Suprapubic skin (tissue), 3 donors: ENCODE measurements around the gene ELMO1.

Source experiments
- EP300 ChIP-seq: sonication (generic); formaldehyde crosslinking; IDR thresholded peaks from one replicate; pipeline ENCODE4 v1.6.1; 2017; ENCODE audit warnings: antibody characterized with exemption
- TF ChIP-seq, protein P1 (sequence below), 2 donors: fragments of 200-600 bp in 1 of 2; fragments of 450-650 bp in 1 of 2; sonication (generic) in 1 of 2; IDR thresholded peaks; one replicate each; pipeline ENCODE4 v1.5.1; 2016 to 2019; ENCODE audit warnings: antibody characterized with exemption in 2 of 2, mild to moderate bottlenecking in 1 of 2, moderate library complexity in 1 of 2

DNA sequence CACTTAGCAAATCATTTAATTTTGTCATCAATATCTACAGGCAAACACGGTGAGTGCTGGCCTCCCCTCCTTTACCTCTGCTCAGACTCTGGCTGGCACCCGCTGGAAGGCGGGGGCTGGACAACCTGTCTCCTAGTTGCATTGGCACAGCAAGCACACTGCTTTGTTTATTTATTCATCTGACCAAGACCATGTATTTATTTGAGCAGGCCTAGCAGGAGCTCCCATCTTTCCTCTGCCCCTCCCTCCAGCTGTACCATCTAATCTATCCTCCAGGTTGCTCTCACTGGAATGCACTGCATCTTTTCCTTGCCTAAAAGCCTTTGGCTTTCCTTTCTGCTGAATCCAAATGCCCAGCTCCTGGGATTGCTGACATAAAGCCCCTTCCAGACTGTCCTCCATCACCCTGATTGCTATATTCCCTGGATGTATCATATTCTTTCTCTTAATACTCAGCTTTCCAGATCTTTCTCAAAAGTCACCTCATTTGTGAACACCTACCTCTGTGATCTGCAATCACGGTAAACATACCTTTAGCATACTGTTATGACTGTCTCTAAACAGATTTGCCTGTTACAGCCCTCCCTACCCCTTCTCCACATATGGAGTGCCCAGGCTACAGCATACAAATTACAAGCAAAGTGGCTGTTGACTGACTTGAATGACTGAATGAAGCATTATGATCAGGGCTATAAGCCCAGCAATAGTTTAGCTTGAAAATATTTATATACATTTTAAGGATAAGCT is 9.6 kb downstream of the ELMO1 start:
- TF ChIP-seq, protein P1, sequence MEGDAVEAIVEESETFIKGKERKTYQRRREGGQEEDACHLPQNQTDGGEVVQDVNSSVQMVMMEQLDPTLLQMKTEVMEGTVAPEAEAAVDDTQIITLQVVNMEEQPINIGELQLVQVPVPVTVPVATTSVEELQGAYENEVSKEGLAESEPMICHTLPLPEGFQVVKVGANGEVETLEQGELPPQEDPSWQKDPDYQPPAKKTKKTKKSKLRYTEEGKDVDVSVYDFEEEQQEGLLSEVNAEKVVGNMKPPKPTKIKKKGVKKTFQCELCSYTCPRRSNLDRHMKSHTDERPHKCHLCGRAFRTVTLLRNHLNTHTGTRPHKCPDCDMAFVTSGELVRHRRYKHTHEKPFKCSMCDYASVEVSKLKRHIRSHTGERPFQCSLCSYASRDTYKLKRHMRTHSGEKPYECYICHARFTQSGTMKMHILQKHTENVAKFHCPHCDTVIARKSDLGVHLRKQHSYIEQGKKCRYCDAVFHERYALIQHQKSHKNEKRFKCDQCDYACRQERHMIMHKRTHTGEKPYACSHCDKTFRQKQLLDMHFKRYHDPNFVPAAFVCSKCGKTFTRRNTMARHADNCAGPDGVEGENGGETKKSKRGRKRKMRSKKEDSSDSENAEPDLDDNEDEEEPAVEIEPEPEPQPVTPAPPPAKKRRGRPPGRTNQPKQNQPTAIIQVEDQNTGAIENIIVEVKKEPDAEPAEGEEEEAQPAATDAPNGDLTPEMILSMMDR (IDR thresholded peaks at IDR 0.05) = no peak
- TF ChIP-seq EP300 = no peak
